Myocyte (in vitro differentiated cells): Measurements from ENCODE around the gene STK33. TPM values are rescaled to one million over a fixed set of nuclear protein-coding genes. Genes with fewer than 3 reads are reported as not detected.

Experiments used
- DNase-seq: peaks from one replicate; pipeline ENCODE4 v3.0.0-alpha.2; 2012; ENCODE audit warnings: low read depth
- total RNA-seq: library from RNA; depleted of rRNA; stranded (reverse); fragments of >200 nt; gene quantifications from 2 replicates; pipeline ENCODE4 v1.2.3, GENCODE V29; 2014

Gene STK33
- total RNA-seq, 1 donor from 2014 or later = 0.45 TPM

DNA sequence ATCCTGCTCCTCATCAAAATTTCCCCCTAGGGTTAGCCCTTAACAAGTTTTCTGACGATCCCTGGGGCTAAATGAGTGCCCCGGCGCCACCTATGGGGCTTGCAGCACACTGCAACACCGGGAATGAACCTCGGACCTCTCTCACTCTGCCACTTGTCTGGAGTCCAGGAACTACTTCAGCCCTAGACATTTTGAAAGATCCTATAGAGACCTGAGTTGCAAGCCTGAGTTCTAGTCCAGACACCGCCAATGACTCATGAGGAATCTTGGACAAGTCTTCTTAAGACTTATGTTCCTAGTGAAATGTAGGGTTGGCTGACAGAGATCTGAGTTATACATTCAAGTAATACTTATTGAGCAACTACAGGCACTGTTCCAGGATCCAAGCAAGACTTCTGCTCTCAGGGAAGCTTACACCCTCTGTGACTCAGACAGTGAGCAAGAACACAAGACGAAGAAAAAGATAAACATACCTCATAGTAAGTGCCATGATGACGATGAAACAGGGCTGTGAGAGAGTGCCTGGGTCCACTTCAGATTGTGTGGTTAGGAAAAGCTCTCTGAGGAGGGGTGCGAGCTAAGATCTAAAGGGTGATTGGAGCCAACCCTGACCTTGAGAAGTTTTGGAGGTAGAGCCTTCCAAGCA lies 10.2 kb upstream of the STK33 start:
- peak; percentile 51 for DNase-seq

DNA sequence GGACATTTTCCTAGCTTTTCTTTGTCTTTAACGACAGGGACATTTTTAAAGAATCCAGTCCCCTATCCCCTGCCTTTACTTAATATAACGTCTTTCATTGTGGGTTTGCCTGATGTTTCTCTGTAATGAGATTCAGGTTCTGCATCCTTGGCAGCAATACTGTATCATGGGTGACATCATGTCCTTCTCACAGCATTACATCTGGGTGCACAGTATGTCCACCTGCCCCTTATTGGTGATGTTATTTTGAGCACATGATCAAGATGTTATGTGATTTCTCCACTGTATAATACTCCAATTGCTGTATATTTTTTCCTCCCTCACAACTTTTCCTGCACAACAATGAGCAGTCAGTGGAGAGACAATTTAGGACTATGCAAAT lies 9.7 kb upstream of the STK33 start:
- no peak for DNase-seq

DNA sequence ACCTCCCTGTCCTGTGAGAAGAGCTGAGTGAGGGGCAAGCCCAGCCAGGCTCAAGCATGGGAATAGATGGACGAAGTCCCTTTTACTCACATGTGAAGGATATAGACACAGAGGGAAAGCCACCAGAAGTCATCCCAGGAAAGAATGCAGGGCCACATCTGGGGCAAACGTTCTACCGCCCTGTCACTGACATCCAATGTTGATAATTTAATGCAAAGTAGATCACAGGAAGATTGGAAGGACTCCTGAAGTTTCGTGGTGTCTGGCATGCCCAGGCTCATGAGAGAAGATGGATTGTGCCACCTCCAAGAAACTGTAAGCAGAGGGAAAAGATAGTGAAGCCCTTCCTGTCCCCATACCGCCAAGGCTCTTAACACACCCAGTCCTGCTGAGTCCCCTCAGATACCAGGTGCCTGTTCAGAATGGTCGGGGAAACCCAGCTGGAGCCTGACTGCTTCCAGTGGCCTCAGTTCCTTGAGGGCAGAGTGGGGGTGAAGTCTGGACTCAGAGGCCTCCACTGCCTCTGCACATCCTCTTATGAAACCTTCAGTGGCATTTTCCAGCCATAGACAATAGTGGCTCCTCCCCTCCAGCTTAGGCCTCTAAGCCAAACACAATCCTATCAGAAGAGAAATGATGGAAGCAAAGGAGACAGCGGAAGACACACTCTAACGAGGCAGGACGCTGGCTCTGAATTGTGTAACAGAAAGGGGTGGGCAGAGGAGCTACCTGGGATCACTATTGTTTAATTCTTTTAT lies 7.5 kb upstream of the STK33 start:
- no peak for DNase-seq

DNA sequence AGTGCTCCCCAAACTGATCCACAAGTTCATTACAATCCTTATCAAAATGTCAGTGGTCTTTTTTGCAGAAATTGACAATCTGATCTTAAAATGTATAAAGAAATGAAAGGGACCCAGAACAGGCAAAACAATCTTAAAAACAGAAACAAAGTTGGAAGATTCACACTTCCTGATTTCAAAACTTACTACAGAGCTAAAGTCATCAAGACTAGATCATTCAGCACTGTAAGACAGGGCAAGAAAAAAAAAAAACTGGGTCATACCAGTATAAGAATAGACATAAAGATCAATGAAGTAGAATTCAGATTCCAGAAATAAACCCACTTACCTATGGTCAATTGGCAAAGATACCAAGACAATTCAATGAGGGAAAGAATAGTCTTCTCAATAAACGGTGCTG lies 4.5 kb upstream of the STK33 start:
- DNase-seq = no peak

GRCh38 chr11:8597182-8597581 lies 3.2 kb upstream of the STK33 start:
- no peak for DNase-seq

GRCh38 chr11:8596504-8597046 lies 2.5 kb upstream of the STK33 start:
- no peak for DNase-seq

- no peak for DNase-seq
Observed at GRCh38 chr11:8593455-8593854, 573 bp downstream of the STK33 start.

- no peak for DNase-seq
Observed at GRCh38 chr11:8587915-8588314, 6.1 kb downstream of the STK33 start.

GRCh38 chr11:8586805-8587204 lies 7.2 kb downstream of the STK33 start:
- no peak for DNase-seq

GRCh38 chr11:8586184-8586583 lies 7.8 kb downstream of the STK33 start:
- DNase-seq = no peak

GRCh38 chr11:8584511-8584910 lies 9.5 kb downstream of the STK33 start:
- no peak for DNase-seq

GRCh38 chr11:8584082-8584481 lies 9.9 kb downstream of the STK33 start:
- DNase-seq = no peak

DNA sequence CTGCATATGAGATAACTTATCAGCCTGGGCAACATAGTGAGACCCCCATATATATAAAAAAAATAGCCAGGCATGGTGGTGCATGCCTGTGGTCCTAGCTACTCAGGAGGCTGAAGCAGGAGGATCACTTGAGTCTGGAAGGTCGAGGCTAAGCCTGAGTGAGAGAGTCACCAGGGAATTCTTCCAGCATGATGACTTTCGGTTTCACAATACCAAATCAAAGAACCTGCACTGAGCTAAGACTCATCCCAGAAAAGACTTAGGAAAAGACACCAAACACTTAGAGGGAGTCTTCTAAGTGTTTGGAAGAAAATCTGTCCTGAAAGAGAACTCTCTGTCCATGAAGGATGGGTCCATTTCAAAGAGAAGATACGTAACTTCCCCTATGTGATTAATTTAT lies 12.7 kb downstream of the STK33 start:
- DNase-seq = no peak

GRCh38 chr11:8577791-8578581 lies 16.0 kb downstream of the STK33 start:
- DNase-seq = no peak

- DNase-seq = no peak
Observed at GRCh38 chr11:8574798-8575197, 19.2 kb downstream of the STK33 start.

GRCh38 chr11:8573777-8574176 lies 20.3 kb downstream of the STK33 start:
- DNase-seq = no peak

- no peak for DNase-seq
Observed at GRCh38 chr11:8567602-8568198, 26.3 kb downstream of the STK33 start.

GRCh38 chr11:8566613-8567210 lies 27.3 kb downstream of the STK33 start:
- DNase-seq = peak; percentile 64

DNA sequence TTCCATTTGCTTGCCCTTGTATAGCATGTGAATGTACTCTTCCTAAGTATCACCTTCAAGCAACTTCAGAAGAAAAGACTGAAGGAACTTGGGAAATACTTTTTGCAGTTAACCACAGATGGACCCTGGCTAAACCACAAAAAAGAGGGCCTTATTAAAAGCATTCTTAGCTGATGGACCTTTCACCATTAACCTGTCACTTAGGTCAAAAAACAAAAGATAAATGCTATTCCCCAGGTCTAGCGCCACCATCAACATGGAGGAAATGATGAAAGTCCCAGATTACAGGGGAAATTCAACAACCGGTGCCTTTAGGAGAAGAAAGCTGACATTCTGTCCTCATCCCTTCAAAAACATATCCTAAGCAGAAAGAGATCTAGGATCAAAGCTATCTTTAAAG lies 29.5 kb downstream of the STK33 start:
- no peak for DNase-seq

GRCh38 chr11:8561461-8561860 lies 32.6 kb downstream of the STK33 start:
- no peak for DNase-seq

- DNase-seq = no peak
Observed at GRCh38 chr11:8558436-8558835, 35.6 kb downstream of the STK33 start.
